ENCODE measurements around the gene TBRG1.
"Not testable (repeated sequence)": the region's sequence is repeated elsewhere in the genome, so short reads cannot be mapped to it uniquely, and the experiment has no call there.

Gene TBRG1, protein sequence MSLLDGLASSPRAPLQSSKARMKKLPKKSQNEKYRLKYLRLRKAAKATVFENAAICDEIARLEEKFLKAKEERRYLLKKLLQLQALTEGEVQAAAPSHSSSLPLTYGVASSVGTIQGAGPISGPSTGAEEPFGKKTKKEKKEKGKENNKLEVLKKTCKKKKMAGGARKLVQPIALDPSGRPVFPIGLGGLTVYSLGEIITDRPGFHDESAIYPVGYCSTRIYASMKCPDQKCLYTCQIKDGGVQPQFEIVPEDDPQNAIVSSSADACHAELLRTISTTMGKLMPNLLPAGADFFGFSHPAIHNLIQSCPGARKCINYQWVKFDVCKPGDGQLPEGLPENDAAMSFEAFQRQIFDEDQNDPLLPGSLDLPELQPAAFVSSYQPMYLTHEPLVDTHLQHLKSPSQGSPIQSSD

DNA sequence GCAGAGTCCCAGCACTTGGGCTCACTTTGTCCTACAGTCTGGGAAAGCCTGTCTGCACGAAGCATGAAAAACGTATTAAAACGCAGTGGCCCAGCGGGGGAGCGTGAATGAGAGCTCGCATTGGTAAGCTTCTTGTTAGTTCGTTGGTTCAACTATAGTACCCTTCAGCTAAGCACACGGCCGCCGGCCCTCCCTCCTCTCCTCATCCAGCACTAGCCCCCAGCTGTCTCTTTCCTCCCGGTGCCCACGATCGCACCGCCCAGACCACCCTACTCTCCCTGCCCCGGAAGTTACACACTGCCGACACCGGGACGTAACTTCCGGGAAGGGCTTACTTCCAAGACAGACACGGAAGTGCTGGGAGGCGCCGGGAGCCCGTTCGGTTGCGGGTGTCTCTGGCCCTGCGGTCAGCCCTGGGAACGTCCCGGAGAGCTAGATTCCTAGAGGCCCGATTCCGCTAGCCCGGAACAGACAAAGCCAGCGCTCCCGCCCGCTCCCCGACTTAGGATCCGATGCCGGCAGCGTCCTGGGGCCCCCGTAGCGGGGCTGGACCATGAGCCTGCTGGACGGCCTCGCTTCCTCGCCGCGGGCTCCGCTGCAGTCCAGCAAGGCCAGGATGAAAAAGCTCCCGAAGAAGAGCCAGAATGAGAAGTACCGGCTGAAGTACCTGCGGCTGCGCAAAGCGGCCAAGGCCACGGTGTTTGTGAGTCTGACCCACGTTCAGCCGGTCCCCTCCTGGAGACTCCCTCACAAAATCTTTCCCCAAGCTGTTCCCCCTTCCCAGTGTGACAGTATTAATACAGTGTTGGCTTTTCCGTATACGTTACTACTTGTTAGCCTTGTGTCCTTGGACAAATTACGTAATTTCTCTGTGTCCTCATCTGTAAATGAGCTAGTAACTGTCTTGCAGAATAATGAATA is at the start of gene TBRG1:
Gene TBRG1, plus strand, starts transcription at position 334 of the 921 bp plus-strand sequence. Its CDS starts 220 bp downstream, at position 554.
- DNase-seq (ENCODE audit: low spot score): peak; percentile 78

DNA sequence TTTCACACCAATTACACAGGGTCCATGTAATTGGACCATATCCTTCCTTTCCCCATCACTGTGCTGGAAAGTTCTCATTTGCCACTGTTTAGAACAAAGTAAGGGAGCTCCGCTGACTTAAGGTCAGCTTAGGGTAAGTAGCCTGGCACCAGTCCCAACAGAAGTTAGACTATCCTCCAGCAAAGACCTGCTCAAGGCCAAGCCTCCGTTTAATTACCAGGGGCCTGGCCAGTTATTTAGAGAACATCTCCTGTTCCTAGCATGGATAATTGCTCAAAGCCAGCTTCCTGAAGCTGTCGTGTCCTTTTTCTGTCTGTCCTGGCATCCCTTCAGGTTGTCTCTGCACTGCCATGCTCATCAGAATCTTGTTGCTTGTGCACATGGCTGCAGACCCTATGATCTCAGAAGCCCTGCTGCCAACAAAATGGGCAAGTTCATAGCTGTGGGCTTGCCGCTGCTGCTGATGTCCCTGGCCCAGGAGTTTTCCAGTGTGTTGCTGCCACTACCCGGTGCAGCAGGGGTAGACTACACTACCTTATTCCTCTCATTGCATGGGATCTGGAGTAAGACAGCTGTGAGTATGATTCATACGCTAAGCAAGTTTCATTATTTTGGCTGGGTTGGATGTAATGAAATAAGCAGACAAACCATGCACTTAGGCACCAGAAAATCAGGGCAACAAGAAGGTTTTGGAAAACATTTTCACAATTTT is 44.8 kb upstream of the TBRG1 start:
- DNase-seq (ENCODE audit: low spot score): no peak

DNA sequence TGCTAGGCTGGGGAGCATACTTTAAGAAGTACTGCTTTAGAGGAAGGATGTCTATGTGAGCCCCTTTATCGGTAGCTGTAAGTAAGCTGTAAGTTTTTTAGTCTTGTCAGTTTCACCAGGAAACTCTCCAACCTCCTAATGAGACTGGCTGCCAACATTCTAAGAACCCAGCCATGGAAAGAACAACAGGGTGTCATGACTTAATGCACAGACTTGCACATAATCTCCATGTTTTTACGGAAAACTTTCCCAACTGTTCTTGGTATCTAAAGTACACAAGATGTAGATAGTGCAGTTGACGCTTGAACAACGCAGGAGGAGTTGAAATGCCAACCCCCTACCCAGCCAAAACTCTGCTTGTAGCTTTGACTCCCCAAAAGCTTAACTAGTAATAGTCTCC is 43.9 kb upstream of the TBRG1 start:
- DNase-seq (ENCODE audit: low spot score): no peak

DNA sequence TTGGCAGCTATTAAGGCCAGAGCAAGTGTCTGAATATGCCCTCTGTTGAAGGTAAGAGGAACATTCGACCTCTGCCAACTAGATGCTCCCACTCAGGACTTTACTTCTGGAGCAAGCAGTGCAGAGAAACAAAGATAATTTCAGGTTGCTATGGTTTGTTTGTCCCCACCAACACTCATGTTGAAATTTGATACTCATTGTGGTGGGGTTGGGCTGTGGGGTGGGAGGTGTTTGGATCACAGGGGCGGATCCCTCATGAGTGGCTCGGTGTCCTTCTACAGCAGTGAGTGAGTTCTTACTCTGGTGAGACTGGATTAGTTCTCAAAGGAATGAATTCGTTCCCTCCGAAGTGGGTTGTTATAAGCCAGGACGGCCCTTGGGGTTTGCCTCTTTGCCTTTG is 40.8 kb upstream of the TBRG1 start:
- no peak for DNase-seq (ENCODE audit: low spot score)

DNA sequence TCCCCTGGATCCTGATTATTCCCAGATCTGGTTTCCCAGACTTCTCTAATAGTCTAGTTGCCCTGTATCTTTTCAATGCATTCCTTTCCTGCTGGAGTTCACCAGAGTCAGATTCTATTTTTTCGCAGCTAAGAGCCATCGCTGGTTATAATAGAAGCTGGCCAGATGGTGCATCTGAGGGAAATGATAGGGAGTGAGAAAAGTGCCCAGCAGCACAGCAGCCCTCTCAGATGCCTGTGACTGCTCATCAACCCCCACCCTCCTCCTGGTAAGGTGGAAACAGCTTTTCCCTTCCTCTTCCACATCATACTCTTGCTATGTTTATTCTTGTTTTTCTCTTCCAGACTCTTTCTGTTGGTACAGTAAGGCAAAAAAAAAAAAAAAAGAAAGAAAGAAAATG is 40.1 kb upstream of the TBRG1 start:
- DNase-seq (ENCODE audit: low spot score): no peak

DNA sequence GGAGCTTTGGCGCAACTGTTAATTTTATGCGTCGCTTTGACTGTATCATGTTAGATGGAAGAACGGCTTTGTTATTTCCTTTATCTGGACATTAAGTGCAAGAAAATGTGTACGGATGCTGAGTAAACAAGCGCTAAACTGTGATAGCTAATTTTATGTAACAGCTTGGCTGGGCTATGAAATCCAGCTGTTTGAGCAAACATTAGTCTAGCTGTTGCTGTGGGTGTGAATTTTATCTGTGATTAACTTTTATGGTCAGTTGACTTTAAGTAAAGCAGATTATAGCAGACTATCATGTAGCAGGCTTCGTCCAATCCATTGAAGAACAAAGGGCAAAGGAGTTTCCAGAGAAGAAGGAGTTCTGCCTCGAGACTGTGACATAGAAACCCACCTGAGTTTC is 38.9 kb upstream of the TBRG1 start:
- no peak for DNase-seq (ENCODE audit: low spot score)

DNA sequence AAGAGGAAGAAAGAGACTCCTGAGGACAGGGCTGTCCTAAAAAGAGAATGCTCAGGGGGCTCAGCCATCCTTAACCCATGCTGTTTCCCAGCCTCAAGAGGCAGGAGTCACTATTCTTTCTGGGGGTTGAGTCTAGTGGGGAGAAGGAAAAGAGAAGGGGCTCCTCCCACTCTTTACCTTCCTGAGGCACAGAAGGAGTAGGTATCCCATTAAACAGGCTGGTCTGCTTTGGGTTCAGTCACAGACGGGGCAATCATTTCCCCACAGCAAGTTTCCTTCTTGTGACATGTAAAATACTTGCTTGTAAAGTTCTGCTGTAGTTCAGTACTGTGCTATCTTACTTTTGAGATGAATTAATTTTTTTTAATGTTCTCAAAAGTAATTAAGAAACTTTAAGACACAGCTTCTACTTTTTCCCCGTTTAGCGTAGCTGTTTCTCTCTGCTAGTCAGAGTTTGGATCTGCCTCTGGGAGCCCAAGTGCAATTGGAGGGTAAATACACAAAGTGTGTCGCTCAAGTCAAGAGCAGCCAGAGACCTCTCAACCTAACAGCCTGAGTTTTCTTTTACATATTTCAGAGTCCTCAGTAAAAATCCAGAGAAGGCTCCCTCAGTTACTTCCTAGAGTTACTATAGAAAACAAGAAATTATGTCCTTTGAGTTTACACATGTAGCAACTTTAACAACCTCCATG is 37.8 kb upstream of the TBRG1 start:
- no peak for DNase-seq (ENCODE audit: low spot score)

DNA sequence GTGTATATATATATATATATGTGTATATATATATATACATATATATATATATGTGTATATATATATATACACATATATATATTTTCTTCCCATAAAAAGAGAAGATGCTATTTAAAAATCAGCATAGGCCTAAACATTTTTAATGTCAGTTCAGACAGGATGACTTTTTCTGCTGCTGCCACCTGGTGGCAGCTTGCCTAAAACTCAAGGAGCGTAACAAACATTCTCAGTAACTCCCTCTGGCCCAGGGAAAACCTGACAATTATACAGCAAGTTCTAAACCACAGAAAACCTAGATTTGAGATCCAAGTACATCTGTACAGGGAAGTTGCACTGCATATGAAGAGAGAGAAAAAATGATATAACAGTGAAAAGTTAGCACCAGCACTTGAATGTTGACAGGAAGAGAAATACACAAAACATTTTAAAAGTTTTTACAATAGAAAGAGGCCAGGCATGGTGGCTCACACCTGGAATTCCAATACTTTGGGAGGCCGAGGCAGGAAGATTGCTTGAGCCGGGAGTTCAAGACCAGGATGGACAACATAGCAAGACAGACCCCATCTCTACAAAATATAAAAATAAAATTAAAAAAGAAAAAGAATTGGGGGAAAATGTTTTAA is 36.3 kb upstream of the TBRG1 start:
- DNase-seq (ENCODE audit: low spot score): peak; percentile 31

DNA sequence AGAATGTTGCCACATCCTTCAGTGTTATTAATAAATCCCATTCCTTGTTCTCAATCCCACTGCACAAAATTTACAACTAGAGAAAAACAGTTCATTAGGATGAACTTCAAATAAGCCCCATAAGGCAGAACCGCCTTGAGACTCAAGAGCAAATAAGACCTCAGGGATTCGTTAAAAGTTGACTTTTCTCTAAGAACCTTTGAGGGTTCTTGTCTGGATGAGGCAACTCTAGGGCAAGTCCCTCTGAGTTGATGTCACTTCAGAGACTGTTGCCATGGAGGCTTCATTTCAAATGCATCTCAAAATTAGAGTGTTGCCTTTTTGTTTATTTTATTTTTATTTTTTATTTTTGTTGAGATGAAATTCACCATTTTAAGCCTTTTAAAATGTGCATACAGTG is 31.2 kb upstream of the TBRG1 start:
- no peak for DNase-seq (ENCODE audit: low spot score)

DNA sequence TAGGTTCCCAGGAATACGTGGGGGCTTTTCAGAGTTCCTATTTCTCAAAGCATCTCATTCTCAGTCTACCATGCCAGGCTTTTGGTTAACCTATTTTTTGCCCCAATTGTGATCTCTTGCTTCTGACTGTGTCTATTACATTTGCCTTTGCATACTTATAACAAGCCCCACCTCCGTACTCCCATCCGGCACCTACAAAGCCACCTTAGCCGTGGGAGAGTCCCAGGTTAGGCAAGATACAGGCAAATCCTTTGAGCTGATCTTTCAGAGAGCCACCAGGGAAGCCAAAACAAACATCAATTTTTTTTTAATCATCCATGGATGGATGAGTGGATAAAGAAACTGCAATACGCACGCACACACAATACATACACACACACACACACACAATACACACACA is 30.0 kb upstream of the TBRG1 start:
- DNase-seq (ENCODE audit: low spot score): no peak

DNA sequence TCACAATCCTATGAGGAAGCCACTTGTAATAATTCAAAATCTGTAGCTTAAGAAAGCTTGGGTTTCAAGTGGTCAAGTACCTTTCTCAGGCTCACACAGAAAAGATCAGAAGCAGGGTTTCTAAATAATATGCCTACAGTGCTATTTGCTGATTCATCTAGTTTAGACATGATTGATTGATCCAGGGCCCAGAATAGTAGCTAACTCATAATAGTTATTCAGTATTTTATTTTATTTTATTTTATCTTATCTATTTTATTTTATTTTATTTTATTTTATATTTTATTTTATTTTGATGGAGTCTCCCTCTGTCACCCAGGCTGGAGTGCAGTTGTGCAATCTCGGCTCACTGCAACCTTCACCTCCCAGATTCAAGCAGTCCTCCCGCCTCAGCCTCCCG is 27.4 kb upstream of the TBRG1 start:
- DNase-seq (ENCODE audit: low spot score): no peak

DNA sequence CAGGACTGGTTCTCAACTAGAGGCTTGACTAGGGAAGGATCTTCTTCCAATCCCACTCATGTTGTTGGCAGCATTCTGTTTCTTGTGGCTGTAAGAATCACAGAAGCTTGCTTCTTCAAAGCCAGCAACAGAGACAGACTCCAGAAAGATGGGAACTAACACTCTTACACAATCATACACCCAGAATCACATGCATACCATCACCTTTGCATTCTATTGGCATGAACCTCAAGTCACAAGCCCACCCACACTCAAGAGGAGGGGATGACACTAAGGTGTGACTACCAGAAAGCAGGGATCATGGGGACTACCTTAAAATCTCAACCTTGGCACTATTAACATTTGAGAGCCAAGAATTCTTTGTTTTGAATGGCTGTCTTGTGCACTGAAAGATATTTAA is 25.0 kb upstream of the TBRG1 start:
- DNase-seq (ENCODE audit: low spot score): no peak

DNA sequence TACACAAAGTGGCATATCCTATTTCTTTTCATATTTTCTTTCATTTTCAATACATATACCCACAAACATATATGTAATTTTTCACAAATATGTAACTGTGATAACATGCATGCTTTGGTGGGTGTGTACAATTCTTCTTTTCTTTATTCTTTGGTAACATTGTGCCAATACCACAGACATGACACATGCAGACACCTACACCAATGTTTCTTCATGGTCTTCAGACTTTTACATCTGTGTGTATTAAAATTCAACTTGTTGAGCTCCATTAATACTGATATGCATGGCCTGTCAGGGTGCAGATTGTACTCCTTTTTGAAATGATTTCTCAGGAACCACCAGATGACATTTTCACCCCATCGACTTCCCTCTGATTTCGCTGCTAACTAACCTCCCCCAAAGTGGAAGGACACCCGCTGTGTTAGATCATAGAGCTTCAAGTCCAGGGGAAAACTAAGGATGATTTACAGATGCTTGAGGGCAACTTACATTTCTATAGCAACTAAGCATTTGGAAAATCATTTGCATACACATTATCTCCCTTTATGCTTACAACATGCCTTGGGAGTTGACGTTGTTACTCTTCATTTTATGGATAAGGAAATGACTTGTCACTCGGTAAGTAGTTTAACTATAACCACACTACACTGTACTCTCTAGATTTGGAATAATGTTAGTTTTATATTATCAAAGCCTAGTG is 21.9 kb upstream of the TBRG1 start:
- no peak for DNase-seq (ENCODE audit: low spot score)

DNA sequence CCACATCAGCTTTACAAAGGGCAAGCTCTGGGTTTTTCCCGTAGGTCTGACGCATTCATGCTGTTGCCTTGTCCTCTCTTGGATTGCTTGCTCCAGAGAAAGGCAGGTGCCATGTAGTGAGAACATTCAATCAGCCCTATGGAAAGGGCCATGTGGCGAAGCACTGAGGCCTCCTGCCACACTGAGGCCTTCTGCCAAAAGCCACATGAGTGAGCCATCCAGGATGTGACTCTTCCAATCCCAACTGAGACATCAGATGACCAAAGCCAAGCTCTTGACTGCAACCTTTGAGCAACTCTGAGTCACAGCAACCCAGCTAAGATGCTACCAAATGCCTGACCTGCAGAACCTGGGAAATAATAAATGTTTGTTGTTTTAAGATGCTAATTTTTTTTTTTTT is 20.5 kb upstream of the TBRG1 start:
- DNase-seq (ENCODE audit: low spot score): no peak

DNA sequence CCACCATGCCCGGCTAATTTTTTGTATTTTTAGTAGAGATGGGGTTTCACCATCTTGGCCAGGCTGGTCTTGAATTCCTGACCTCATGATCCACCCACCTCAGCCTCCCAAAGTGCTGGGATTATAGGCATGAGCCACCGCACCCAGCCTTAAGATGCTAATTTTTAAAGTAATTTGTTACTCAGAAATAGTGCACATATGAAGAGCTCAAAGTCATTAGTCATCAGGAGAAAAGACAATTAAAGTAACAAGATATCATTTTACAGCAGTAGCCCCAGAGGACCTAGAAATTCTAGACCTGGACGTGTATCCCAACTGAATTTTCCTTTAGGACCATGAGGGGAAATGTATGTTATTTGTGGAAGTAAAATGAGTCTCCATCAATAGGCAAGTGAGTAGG is 19.9 kb upstream of the TBRG1 start:
- DNase-seq (ENCODE audit: low spot score): not testable (repeated sequence)

DNA sequence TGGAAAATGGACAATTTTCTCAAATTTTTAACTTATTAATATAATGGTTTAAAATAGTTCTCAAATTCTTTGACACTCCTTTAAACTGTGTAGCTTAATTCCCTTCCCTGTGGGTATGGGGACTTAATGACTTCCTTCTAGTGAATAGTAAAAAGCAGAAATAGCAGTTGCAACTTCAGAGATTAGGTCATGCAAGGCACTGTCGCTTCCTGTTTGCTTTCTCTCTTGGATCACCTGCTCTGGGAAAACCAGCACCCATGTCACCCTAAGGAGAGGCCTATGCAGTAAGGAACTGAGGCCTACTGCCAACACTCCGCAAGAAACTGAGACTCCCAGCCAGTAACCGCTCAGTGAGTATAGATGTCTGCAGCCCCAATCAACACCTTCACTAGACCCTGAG is 16.9 kb upstream of the TBRG1 start:
- DNase-seq (ENCODE audit: low spot score): no peak

DNA sequence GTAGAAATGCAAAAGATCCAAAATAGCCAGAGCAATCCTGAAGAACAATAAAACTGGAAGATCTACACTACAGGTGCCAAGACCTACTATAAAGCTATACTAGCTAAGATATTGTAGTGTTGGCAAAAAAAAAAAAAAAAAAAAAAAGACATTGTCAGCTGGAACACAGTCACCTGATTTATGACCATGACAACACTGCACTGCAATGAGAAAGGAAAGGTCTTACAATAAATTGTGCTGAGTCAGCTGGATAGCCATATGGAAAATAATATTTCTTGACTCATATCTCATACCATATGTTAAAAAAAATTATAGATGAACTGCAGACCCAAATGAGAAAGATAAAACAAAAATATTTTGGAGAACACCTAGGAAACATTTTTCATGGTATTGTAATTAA is 14.5 kb upstream of the TBRG1 start:
- no peak for DNase-seq (ENCODE audit: low spot score)

DNA sequence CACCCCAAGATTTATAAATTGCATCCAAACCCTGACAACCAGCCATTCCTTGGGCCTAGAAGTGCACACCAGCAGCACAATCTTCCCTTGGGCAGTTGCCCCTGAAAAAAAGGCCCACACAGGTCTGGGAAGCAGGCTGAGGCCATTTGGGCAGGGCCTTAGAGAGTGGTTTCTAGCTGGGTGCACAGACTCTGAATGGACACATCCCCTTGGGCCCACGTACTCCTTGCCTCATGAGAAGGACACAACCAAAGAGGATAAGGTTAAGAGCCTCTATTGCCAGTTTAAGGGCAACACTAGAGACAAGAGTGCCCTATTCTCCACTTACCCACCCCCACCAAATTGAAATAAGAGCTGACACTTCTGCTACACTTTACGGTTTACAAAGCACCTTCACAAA is 12.4 kb upstream of the TBRG1 start:
- no peak for DNase-seq (ENCODE audit: low spot score)

DNA sequence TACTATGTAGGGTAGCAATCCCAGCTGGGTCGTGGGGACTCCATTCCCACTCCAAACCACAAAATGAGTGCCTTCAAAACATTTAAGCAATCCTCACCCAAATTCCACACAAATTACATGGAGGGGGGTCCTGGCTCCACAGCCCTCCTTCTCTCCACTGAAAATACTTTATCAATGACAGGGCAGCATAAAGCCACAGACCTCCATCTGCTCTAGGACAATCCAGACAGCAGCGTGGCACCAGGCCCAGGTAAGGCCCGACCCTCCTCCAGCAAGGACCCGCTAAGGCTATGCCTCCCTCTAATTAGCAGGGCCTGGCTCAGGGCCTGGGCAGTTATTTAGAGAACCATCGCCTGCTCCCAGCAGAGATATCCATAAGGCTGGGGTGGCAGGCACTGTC is 11.6 kb upstream of the TBRG1 start, which contains the start of gene PANX3:
Gene PANX3, plus strand, starts transcription at position 365 of the 400 bp plus-strand sequence. CDS start 129 bp downstream, outside the sequence.
- DNase-seq (ENCODE audit: low spot score): no peak

DNA sequence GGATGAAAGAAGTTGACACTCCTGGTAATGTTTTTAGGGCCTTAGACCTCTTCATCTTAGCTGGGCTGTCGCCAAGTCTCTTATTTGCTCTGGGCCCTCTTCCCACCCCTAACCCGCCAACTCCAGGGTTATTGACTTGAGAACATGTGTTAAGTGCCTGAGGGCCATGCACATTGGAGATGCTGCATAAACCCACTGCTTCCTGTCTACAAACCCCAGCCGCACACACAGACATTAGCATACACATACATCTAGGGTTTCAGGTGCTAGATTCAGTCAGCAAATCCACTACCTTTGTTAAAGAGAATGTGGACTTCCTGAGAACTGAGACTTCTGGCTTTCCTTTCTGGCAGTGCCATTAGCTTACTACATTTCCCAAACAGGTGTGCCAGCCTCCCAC is 10.6 kb upstream of the TBRG1 start:
- no peak for DNase-seq (ENCODE audit: low spot score)
